ENCODE measurements around the gene DHRS9.
A peak's percentile ranks its signal among the peaks of the same experiment; 100 is the strongest.
"Not testable (repeated sequence)": the region's sequence is repeated elsewhere in the genome, so short reads cannot be mapped to it uniquely, and the experiment has no call there.

Gene DHRS9

GRCh38 chr2:169069341-169069740, at the start of gene DHRS9:
DHRS9 (plus strand) TSS chr2:169069563; CDS start chr2:169081582, 12,019 bp downstream.
- peak in 1 of 4 experiments; percentile 25 for DNase-seq (ENCODE audit: low read depth in 4 of 4, low spot score in 1 of 4)

GRCh38 chr2:169023161-169023560, 46.2 kb upstream of the DHRS9 start:
- no peak for DNase-seq (ENCODE audit: low read depth in 4 of 4, low spot score in 1 of 4)

GRCh38 chr2:169026056-169026455, 43.3 kb upstream of the DHRS9 start:
- DNase-seq (ENCODE audit: low read depth in 4 of 4, low spot score in 1 of 4) = no peak

- no peak for DNase-seq (ENCODE audit: low read depth in 4 of 4, low spot score in 1 of 4)
These were observed 42.1 kb upstream of the DHRS9 start for GRCh38 chr2:169027234-169027633.

- no peak for DNase-seq (ENCODE audit: low read depth in 4 of 4, low spot score in 1 of 4)
These were observed 40.0 kb upstream of the DHRS9 start for GRCh38 chr2:169029341-169029740.

- DNase-seq (ENCODE audit: low read depth in 4 of 4, low spot score in 1 of 4) = no peak
These were observed 38.2 kb upstream of the DHRS9 start, which contains the start of gene ABCB11 for GRCh38 chr2:169031202-169031601. ABCB11 (minus strand) TSS chr2:169031324; CDS start chr2:169018125, 13,199 bp downstream.

GRCh38 chr2:169034256-169034655, 35.1 kb upstream of the DHRS9 start:
- no peak for DNase-seq (ENCODE audit: low read depth in 4 of 4, low spot score in 1 of 4)

- no peak for DNase-seq (ENCODE audit: low read depth in 4 of 4, low spot score in 1 of 4)
These were observed 34.3 kb upstream of the DHRS9 start for GRCh38 chr2:169034984-169035544.

- DNase-seq (ENCODE audit: low read depth in 4 of 4, low spot score in 1 of 4) = no peak
These were observed 33.5 kb upstream of the DHRS9 start for GRCh38 chr2:169035887-169036286.

- no peak for DNase-seq (ENCODE audit: low read depth in 4 of 4, low spot score in 1 of 4)
These were observed 32.5 kb upstream of the DHRS9 start for GRCh38 chr2:169036736-169037440.

GRCh38 chr2:169038338-169038757, 31.0 kb upstream of the DHRS9 start:
- DNase-seq (ENCODE audit: low read depth in 4 of 4, low spot score in 1 of 4) = no peak

- DNase-seq (ENCODE audit: low read depth in 4 of 4, low spot score in 1 of 4) = no peak
These were observed 29.7 kb upstream of the DHRS9 start for GRCh38 chr2:169039702-169040101.

GRCh38 chr2:169041594-169041993, 27.8 kb upstream of the DHRS9 start:
- no peak for DNase-seq (ENCODE audit: low read depth in 4 of 4, low spot score in 1 of 4)

- no peak for DNase-seq (ENCODE audit: low read depth in 4 of 4, low spot score in 1 of 4)
These were observed 26.5 kb upstream of the DHRS9 start for GRCh38 chr2:169042856-169043255.

- DNase-seq (ENCODE audit: low read depth in 4 of 4, low spot score in 1 of 4) = no peak
These were observed 22.8 kb upstream of the DHRS9 start for GRCh38 chr2:169046440-169047151.

GRCh38 chr2:169047256-169048250, 21.8 kb upstream of the DHRS9 start:
- no peak for DNase-seq (ENCODE audit: low read depth in 4 of 4, low spot score in 1 of 4)

GRCh38 chr2:169049142-169049541, 20.2 kb upstream of the DHRS9 start:
- no peak for DNase-seq (ENCODE audit: low read depth in 4 of 4, low spot score in 1 of 4)

- DNase-seq (ENCODE audit: low read depth in 4 of 4, low spot score in 1 of 4) = no peak
These were observed 18.7 kb upstream of the DHRS9 start for GRCh38 chr2:169050476-169051240.

- DNase-seq (ENCODE audit: low read depth in 4 of 4, low spot score in 1 of 4) = not testable (repeated sequence)
These were observed 14.8 kb upstream of the DHRS9 start for GRCh38 chr2:169054575-169054974.

GRCh38 chr2:169064199-169064598, 5.2 kb upstream of the DHRS9 start:
- DNase-seq (ENCODE audit: low read depth in 4 of 4, low spot score in 1 of 4) = not testable (repeated sequence)
